Stimulated activated CD4-positive, alpha-beta T cell treated with anti-CD3 and anti-CD28 coated beads, TNF-alpha, amount 100 ng/mL, for 48 hours (primary cell): ENCODE data around the gene HECTD1.
"Not testable (repeated sequence)": the region's sequence is repeated elsewhere in the genome, so short reads cannot be mapped to it uniquely, and the experiment has no call there.

Experiments
- DNase-seq, 3 donors: peaks; one replicate each; pipeline ENCODE4 v3.0.0-alpha.2; 2020; ENCODE audit warnings: low read depth in 3 of 3

Gene HECTD1

DNA sequence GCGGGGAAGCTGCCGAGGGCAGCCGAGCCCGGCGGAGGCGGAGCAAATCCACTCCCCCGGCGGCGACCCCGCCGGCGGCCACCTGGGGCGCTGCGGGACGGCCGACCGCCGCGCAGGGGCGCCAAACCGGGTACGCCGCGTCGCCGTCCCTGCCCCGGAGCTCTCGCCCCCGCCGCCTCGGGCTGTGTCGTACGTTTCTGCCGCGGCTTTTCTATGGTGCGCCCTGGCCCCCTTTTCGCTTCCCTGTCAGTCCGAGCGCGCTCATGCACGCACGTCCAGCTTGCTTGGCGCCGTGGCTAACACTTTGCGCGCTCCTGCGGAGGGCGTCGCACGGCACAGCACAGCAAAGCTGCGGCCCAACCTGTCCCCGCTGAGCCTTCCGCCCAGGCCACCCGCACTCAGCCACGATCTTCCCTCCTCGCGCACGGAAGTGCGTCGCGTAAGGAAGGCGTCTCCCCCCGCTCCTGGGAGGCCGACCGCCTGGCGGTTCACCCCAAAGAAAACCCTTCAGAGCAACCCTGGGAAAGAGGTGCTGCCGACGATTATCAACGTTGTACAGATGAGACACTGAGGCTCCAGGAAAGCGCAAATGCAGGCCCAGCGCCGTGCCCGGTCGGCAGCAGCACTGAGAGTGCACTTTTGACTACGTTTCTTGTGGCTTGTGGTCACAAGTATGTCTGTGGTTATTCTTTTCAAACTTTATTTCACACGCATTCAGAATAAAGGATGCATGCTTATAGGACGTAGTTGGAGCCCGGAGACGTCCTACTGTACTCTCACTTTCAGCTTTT is at the start of gene HECTD1:
Gene HECTD1 (minus strand): TSS at position 39 of the 791 bp plus-strand sequence. CDS start 1,857 bp downstream, outside the sequence.
- DNase-seq: peak; percentile 77 to 92 (median 79)

DNA sequence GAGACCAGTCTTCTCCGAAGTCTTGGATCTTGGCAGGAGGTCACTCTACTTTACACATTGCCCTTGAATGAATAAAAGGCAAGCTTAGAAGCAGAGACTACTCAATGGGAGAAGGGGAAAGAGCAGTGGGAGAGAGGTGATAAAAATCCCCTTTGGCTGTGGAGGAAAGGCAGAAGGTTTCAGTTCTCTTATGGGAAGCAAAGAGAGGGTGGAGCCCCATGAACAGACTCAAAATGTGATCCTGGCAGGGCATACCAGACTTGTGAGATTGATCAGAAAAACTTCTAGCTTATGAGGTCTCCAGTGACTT is 49.6 kb upstream of the HECTD1 start:
- no peak for DNase-seq

- no peak for DNase-seq
Measured at GRCh38 chr14:31256534-31257243, 49.1 kb upstream of the HECTD1 start.

DNA sequence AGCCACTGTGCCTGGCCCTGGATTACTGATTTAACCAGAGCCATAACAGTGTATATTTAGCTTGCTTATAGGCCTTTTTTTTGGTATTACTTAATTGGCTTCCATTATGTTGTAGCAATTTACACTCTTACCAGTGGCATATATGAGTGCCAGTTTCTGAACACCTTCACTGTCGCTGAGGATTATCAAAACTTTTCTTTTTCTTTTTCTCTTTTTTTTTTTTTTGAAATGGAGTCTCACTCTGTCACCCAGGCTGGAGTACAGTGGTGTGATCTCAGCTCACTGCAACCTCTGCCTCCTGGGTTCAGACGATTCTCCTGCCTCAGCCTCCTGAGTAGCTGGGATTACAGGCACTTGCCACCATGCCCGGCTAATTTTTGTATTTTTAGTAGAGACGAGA is 48.3 kb upstream of the HECTD1 start:
- DNase-seq: not testable (repeated sequence)

DNA sequence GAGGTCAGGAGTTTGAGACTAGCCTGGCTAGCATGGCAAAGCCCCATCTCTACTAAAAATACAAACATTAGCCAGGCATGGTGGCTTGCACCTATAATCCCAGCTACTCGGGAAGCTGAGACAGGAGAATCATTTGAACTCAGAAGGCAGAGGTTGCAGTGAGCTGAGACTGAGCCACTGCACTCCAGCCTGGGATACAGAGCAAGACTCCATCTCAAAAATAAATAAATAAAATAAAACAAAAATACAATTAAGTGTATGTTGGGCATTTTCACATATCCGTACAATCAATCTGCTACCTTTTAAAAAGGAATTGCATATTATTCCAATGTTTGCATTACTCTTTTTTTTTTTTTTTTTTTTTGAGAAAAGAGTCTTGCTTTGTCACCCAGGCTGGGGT is 47.7 kb upstream of the HECTD1 start:
- no peak for DNase-seq

- no peak for DNase-seq
Measured at GRCh38 chr14:31253746-31254471, 46.3 kb upstream of the HECTD1 start.

DNA sequence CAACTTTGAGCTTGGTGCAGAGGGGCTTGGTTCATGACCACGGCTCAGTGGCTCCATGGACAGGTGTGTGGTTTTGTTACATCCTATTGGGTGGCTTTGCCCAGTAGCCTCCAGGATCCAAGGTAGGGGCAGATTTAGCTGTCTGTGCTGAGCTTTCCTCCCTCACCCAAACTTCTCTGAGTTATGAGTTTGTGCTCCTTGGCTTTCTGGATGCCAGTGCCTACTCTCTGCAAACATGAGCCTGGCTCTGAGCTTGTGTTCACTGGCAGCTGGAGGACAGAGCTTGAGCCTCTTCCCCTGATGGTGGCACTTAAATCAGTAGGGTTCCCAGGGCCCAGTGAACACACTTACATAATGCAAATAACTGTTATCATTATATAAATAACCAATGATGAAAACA is 45.3 kb upstream of the HECTD1 start:
- no peak for DNase-seq

DNA sequence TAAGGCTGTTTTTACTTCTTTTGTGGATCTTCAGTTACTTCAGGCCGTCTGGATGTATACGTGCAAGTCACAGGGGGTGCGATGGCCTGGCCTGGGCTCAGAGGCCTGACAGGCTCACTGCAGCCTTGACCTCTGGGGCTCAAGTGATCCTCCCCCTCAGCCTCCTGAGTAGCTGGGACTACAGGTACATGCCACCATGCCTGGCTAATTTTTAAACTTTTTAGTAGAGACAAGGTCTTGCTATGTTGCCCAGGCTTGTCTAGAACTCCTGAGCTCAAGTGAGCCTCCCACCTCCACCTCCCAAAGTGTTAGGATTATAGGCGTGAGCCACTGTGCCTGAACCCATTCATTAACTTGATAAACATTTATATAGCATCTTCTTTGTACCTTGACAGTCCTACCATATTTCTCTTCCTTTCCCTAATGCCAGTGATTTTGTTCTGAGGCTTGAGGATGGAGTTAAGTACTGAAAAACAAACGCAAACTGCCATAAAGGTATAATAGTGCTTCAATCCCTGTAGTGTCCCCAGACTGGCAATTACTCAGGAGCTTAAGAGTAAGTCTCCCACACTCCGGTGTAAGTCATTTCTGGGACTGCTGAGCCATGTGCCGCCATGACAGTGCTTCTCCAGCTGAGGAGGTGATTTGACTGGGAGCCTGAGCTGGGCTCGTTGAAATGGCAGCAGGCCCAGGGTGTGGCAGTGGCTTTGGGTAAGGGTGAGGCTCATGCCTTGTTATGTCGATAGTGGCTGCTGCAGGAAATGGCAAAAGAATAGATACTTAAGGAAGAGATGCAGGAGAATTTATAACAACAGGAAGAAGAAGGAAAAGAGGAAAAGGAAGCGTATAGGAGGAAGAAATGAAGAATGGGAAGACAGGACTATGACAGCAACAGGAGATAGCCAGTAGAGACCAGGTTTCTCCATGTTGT is 43.7 kb upstream of the HECTD1 start:
- no peak for DNase-seq

DNA sequence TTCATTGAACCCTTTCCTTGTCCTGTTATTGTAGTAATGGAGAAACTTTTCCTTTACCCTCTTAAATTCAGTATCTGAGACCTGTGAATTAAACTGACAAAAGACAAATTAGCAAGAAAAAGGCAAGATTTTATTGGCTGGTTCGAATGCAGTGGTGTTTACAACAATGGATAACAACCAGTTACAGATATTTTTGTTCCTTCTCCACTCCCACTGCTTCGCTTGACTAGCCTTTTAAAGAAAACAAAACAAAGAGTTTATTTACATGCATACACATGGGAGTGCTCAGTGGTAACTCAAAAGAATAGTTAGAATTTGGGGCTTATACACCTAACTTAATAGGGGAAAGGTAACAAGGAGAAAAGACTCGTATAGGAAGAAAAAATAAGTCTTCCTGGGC is 37.0 kb upstream of the HECTD1 start:
- DNase-seq: no peak

GRCh38 chr14:31243860-31244259 is 36.3 kb upstream of the HECTD1 start:
- peak; percentile 3 to 42 (median 9) for DNase-seq

DNA sequence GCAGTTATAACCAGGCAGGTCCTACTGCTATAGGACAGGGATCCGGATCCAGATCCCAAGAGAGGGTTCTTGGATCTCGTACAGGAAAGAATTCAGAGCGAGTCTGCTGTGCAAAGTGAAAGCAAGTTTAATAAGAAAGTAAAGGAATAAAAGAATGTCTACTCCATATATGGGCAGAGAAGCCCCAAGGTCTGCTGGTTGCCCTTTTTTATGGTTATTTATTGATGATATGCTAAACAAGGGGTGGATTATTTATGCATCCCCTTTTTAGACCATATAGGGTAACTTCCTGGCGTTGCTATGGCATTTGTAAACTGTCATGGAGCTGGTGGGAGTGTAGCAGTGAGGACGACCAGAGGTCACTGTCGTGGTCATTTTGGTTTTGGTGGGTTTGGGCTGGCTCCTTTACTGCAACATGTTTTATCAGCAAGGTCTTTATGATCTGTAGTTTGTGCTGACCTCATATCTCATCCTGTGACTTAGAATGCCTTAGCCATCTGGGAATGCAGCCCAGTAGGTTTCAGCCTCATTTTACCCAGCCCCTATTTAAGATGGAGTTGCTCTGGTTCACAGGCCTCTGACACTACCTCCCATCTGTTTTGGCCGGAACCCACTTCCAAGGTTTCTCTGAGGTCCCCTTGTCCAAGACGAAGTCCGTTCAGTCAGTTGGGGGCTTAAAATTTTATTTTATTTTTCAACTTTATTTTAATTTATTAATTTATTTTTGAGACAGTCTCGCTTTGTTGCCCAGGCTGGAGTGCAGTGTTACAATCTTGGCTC is 34.8 kb upstream of the HECTD1 start:
- DNase-seq: not testable (repeated sequence)

DNA sequence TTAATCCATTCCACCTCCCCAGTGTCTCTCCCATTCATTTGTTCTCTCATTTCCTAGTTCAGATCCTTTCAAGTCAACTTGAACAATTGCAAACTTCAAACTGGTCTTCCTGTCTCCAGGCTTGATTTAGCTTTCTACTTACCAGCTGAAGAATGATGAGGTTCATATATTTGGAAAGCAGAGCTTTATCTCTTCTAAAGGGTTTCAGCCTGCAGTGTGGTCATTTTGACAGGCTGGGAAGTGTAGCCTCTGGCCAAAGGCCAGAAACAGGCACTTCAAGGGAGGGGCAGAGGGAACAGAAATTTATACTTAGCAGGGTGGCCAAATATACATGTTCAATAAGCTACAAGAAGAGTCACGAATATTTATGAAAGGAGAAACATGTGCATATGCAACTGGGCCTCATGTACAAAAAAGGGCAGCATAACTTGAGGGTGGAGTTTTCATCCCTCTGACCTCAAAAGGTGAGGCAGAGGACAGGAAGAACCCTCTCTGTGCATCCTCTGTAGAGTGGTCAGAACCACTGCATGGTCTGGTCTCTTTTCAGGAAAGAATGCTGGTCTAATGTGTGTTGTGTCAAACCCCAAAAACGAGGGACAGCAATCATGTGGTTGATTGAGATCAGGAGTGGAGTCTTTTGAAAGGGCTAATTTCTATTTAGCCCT is 34.0 kb upstream of the HECTD1 start:
- DNase-seq: no peak

GRCh38 chr14:31239741-31240140 is 32.1 kb upstream of the HECTD1 start:
- DNase-seq: no peak

DNA sequence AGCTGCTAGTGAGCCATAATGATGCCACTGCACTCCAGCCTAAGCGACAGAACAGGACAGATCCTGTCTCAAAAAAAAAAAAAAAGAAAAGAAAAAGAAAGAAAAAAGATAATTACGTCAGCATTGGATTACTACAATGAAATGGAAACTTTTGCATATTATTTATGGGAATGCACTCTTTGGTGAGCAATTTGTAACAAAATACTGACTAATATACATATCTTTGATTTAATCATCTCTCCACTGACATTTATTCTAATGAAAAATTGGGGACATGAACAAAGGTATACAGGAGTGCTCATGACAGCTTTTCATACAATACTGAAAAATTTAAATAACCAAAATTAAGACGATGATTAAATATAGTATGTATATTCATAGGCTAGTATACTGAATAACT is 27.9 kb upstream of the HECTD1 start:
- DNase-seq: no peak

DNA sequence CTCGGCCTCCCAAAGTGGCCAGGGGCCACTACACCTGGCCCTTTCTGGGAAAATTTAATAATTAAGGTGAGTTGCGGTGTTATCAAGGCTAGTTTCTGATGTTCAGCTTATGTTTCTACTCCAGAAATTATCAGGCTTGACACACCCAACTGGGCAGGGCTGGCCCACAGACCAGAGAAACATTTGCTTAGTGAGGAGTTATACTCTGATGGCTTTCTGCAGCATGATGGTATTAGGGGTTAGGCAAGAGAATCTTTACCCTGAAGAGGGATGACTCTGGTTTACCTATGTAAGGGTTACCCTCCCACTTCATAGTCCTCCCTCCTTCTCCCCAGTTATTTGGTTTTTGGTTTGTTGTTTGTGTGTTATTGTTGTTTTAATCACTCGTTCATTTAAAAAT is 24.5 kb upstream of the HECTD1 start:
- no peak for DNase-seq

GRCh38 chr14:31231272-31231671 is 23.7 kb upstream of the HECTD1 start:
- not testable (repeated sequence) for DNase-seq

- no peak for DNase-seq
Measured at GRCh38 chr14:31230573-31230958, 23.0 kb upstream of the HECTD1 start.

GRCh38 chr14:31229638-31230572 is 22.3 kb upstream of the HECTD1 start:
- DNase-seq: no peak

DNA sequence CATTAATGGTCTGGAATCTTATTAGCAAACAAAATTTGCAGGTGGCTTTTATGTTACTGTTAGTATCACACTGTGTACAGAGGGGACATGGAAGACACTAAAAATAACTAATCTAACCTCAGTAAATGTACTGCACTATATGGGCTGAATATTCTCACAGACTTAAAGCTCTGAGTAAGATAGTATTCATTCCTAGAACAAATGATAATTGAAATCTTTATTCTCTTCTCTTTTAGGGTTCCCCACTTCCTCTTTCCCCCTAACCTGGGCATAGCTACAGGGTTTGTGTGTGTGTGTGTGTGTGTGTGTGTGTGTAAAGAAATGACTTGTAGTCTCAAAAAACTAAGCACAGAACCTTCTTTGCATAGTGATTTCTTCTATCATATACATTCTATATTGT is 21.4 kb upstream of the HECTD1 start:
- no peak for DNase-seq
